Body of pancreas (tissue), 4 donors: Measurements from ENCODE around the gene MYH14. TPM values are rescaled to one million over a fixed set of nuclear protein-coding genes. Genes with fewer than 3 reads are reported as not detected.

ENCODE experiments used
- ATAC-seq: fragments of 150-250 bp; one replicate; pipeline ENCODE4 v1.9.1; 2016
- DNase-seq, 4 donors: peaks; one replicate each; pipeline ENCODE4 v3.0.0-alpha.2; 2019
- H3K27ac ChIP-seq, 4 donors: fragments of 200-600 bp; sonication (generic); 1 replicate in 3 of 4; 2 replicates in 1 of 4; pipeline versions ENCODE4 v1.5.1 to v1.6.1; 2016 to 2019; ENCODE audit warnings: mild to moderate bottlenecking in 1 of 4, mixed read lengths in 1 of 4, moderate library complexity in 1 of 4
- H3K27me3 ChIP-seq, 2 donors: fragments of 200-600 bp; sonication (generic); one replicate each; pipeline ENCODE4 v1.6.0; 2016; ENCODE audit warnings: mild to moderate bottlenecking in 1 of 2
- H3K36me3 ChIP-seq, 2 donors: fragments of 200-600 bp; sonication (generic); replicated peaks in 1 of 2; 2 replicates each; pipeline ENCODE4 v1.5.1; 2016; ENCODE audit warnings: low read depth in 2 of 2; ENCODE audit not compliant: insufficient read depth in 1 of 2
- H3K4me1 ChIP-seq: fragments of 200-600 bp; sonication (generic); one replicate; pipeline ENCODE4 v1.6.0; 2016
- H3K4me3 ChIP-seq, 2 donors: fragments of 200-600 bp; sonication (generic); 1 replicate in 1 of 2; 2 replicates in 1 of 2; pipeline ENCODE4 v1.5.1; 2016 to 2019
- H3K9me3 ChIP-seq, 3 donors: fragments of 200-600 bp; sonication (generic); 1 replicate in 2 of 3; 2 replicates in 1 of 3; pipeline ENCODE4 v1.5.1; 2016
- CTCF ChIP-seq, 7 experiments: fragments of 450-650 bp in 4 of 7; fragments of 200-600 bp in 3 of 7; sonication (generic) in 3 of 7; IDR thresholded peaks; one replicate each; pipeline ENCODE4 v1.5.1; 2016 to 2019; ENCODE audit warnings: antibody characterized with exemption in 7 of 7
- POLR2A ChIP-seq, 3 donors: fragments of 450-650 bp; IDR thresholded peaks; one replicate each; pipeline ENCODE4 v1.6.1; 2016; ENCODE audit warnings: antibody characterized with exemption in 3 of 3, mild to moderate bottlenecking in 2 of 3
- WGBS, 2 donors: methylation state at CpG; one replicate each; pipeline ENCODE4 v1.1.5; 2017; 5-methylcytosine and 5-hydroxymethylcytosine counted together
- intact Hi-C: fragments of 100-400 bp; cut with DNase I; formaldehyde crosslinking; loops from one replicate; pipeline ENCODE4 v1.15.1; 2023
- total RNA-seq, 2 donors: library from RNA; depleted of rRNA; stranded (reverse); fragments of >200 nt; gene quantifications; one replicate each; pipeline ENCODE4 v1.1.0, GENCODE V29; 2016

The MYH14 gene
- total RNA-seq, 2 donors from 2014 or later, result 40.9 to 61.2 TPM

DNA sequence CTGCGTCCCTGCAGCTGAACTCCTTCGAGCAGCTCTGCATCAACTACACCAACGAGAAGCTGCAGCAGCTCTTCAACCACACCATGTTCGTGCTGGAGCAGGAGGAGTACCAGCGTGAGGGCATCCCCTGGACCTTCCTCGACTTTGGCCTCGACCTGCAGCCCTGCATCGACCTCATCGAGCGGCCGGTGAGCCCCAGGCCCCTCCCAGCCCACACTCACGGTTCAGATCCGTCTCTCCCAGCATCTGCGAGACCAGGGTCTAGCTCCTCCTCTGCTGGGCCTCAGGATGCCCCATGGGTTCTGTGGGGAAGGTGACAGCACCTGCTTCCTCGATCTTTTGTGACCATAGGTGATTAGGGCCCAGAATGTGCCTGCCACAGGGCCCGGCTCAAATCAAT, 46.2 kb downstream of the MYH14 start:
- 79 to 86% methylated on average over 12 to 16 of the region's 16 CpGs for WGBS, 2 donors
- H3K27me3 ChIP-seq, result no peaks in the 10 kb centered on the region
- H3K4me1 ChIP-seq, result no peaks in the 10 kb centered on the region
- peaks cover 0 to 7% (median 0%) of the 10 kb centered on the region in 3 donors for H3K9me3 ChIP-seq
- H3K36me3 ChIP-seq, result peaks cover 5 to 6% of the 10 kb centered on the region in 2 donors
- ATAC-seq (no peak), DNase-seq (no peak)
- no peak overlapping the region for H3K4me3 ChIP-seq
- H3K27ac ChIP-seq, result no peak overlapping the region
- intact Hi-C loops, result no loop called here
- no peak for TF ChIP-seq POLR2A (IDR thresholded peaks at IDR 0.05)
- TF ChIP-seq CTCF (IDR thresholded peaks at IDR 0.05), result no peak

DNA sequence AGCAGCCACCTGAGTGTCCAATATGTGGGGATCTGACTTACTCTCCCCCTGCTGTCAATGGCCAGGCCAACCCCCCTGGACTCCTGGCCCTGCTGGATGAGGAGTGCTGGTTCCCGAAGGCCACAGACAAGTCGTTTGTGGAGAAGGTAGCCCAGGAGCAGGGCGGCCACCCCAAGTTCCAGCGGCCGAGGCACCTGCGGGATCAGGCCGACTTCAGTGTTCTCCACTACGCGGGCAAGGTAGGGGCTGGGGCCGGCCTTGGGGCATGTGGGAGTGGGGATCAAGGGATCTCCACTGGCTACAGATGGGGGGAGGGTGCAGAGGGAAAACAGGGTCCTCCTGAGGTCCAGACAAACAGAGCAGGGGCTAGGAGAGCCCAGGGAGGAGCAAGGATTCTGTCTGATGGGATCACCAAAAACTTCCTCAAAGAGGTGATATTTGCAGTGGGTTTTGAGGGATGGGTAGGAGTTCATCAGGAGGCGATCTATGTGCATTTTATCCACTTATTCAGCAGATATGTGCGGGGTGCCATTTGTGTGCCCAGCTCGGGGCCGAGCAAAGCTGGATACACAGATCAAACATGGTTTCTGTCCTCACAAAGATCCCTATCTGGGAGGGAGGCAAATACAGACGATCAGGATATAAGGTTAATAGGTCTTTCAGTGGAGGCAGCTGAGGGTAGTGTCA, 47.2 kb downstream of the MYH14 start:
- ATAC-seq (no peak), DNase-seq (no peak)
- no peaks in the 10 kb centered on the region for H3K27me3 ChIP-seq
- no peak overlapping the region for H3K4me3 ChIP-seq
- peaks cover 5 to 6% of the 10 kb centered on the region in 2 donors for H3K36me3 ChIP-seq
- peaks cover 0 to 7% (median 0%) of the 10 kb centered on the region in 3 donors for H3K9me3 ChIP-seq
- H3K27ac ChIP-seq, result no peak overlapping the region
- TF ChIP-seq CTCF (IDR thresholded peaks at IDR 0.05) (no peak), POLR2A (IDR thresholded peaks at IDR 0.05) (no peak)
- no peaks in the 10 kb centered on the region for H3K4me1 ChIP-seq
- 84 to 93% methylated on average over 8 to 15 of the region's 15 CpGs for WGBS, 2 donors
- intact Hi-C loops, result no loop called here

GRCh38 chr19:50252111-50252886, 48.9 kb downstream of the MYH14 start:
- ATAC-seq (no peak), DNase-seq (peak in 3 of 4 donors; percentile 11 to 30 (median 29))
- no peaks in the 10 kb centered on the region for H3K27me3 ChIP-seq
- peaks cover 0 to 7% (median 0%) of the 10 kb centered on the region in 3 donors for H3K9me3 ChIP-seq
- TF ChIP-seq CTCF (IDR thresholded peaks at IDR 0.05) (peak; percentile 21 to 49 (median 35)), POLR2A (IDR thresholded peaks at IDR 0.05) (no peak)
- no peaks in the 10 kb centered on the region for H3K4me1 ChIP-seq
- WGBS, 2 donors, result 92 to 95% methylated on average over 20 to 23 of the region's 23 CpGs
- peaks cover 5 to 6% of the 10 kb centered on the region in 2 donors for H3K36me3 ChIP-seq
- no peak overlapping the region for H3K27ac ChIP-seq
- intact Hi-C loops, result no loop called here
- H3K4me3 ChIP-seq, result no peak overlapping the region

- no peak overlapping the region for H3K4me3 ChIP-seq
- H3K36me3 ChIP-seq, result peaks cover 5 to 6% of the 10 kb centered on the region in 2 donors
- H3K4me1 ChIP-seq, result no peaks in the 10 kb centered on the region
- H3K9me3 ChIP-seq, result peaks cover 0 to 7% (median 0%) of the 10 kb centered on the region in 3 donors
- ATAC-seq, result no peak
- TF ChIP-seq POLR2A (IDR thresholded peaks at IDR 0.05) (no peak), CTCF (IDR thresholded peaks at IDR 0.05) (no peak)
- DNase-seq, result no peak
- 88 to 89% methylated on average over 5 of the region's 5 CpGs for WGBS, 2 donors
- no peaks in the 10 kb centered on the region for H3K27me3 ChIP-seq
- intact Hi-C loops, result no loop called here
- H3K27ac ChIP-seq, result no peak overlapping the region
Measured at GRCh38 chr19:50252887-50253268, 49.5 kb downstream of the MYH14 start.
